OCI-LY7 (cell line): ENCODE data around the gene MAP3K6. TPM values are rescaled to one million over a fixed set of nuclear protein-coding genes. Genes with fewer than 3 reads are reported as not detected.

Source experiments
- BruUV-seq: library from RNA; stranded (reverse); fragments of 400-500 nt; replicated peaks from 2 replicates; lab custom pipeline; 2021; lab: Mats Ljungman, UMichigan
- CTCF ChIA-PET: fragments of 300-600 bp; sonication (Branson Sonifier 250); formaldehyde crosslinking; loops from one replicate; lab custom pipeline; 2022; ENCODE audit warnings: antibody characterized with exemption; ENCODE audit not compliant: unreplicated experiment; lab: Charles Lee
- POLR2A ChIA-PET: fragments of 300-600 bp; sonication (Branson Sonifier 250); formaldehyde crosslinking; loops from one replicate; lab custom pipeline; 2022; ENCODE audit warnings: antibody characterized with exemption; lab: Charles Lee
- DNase-seq: peaks from one replicate; pipeline ENCODE4 v3.0.0-alpha.2; 2015; ENCODE audit warnings: low spot score
- H2AFZ ChIP-seq: fragments of 200-600 bp; sonication (generic), shearing (Covaris generic); 2 replicates; pipeline ENCODE4 v1.6.1; 2014; ENCODE audit warnings: mild to moderate bottlenecking, antibody characterized with exemption, low read length, moderate library complexity
- H3K27ac ChIP-seq: fragments of 200-600 bp; sonication (generic); 2 replicates; pipeline ENCODE4 v1.5.1; 2014; ENCODE audit warnings: mixed run types, low read depth, mild to moderate bottlenecking, moderate library complexity, low read length, inconsistent platforms; ENCODE audit not compliant: poor library complexity, severe bottlenecking
- H3K36me3 ChIP-seq: fragments of 200-600 bp; sonication (generic); 2 replicates; pipeline ENCODE4 v1.6.1; 2014; ENCODE audit warnings: mild to moderate bottlenecking, antibody characterized with exemption, low read length, moderate library complexity, mixed read lengths; ENCODE audit not compliant: insufficient read depth
- H3K4me1 ChIP-seq: fragments of 200-600 bp; sonication (generic); 2 replicates; pipeline ENCODE4 v1.5.1; 2014; ENCODE audit warnings: mild to moderate bottlenecking, low read length; ENCODE audit not compliant: insufficient read depth, poor library complexity, severe bottlenecking
- H3K4me2 ChIP-seq: fragments of 200-600 bp; sonication (generic); 2 replicates; pipeline ENCODE4 v1.6.1; 2014; ENCODE audit warnings: mild to moderate bottlenecking, low read length
- H3K4me3 ChIP-seq: fragments of 200-600 bp; sonication (generic); 2 replicates; pipeline ENCODE4 v1.5.1; 2014; ENCODE audit warnings: mild to moderate bottlenecking, low read depth, low read length; ENCODE audit not compliant: poor library complexity, severe bottlenecking
- H3K79me2 ChIP-seq: fragments of 200-600 bp; sonication (generic); 2 replicates; pipeline ENCODE4 v1.6.1; 2016; ENCODE audit warnings: low read depth, mild to moderate bottlenecking, low read length, moderate library complexity, mixed read lengths; ENCODE audit not compliant: insufficient read depth
- H3K9me2 ChIP-seq: fragments of 200-600 bp; sonication (generic); 2 replicates; pipeline ENCODE4 v1.6.1; 2016; ENCODE audit warnings: mild to moderate bottlenecking, low read length, mixed read lengths; ENCODE audit not compliant: insufficient read depth
- H3K9me3 ChIP-seq: fragments of 200-600 bp; sonication (generic); 2 replicates; pipeline ENCODE4 v1.6.1; 2014; ENCODE audit warnings: mild to moderate bottlenecking, mixed run types, low read length, mixed read lengths
- H4K20me1 ChIP-seq: fragments of 200-600 bp; sonication (generic); 2 replicates; pipeline ENCODE4 v1.6.1; 2014; ENCODE audit warnings: mild to moderate bottlenecking, antibody characterized with exemption, low read length, moderate library complexity, mixed read lengths; ENCODE audit not compliant: insufficient read depth
- EZH2phosphoT487 ChIP-seq: fragments of 200-600 bp; sonication (generic); IDR thresholded peaks from 2 replicates; pipeline ENCODE4 v1.6.1; 2018; ENCODE audit warnings: low read depth, borderline replicate concordance, mild to moderate bottlenecking, mixed run types, antibody characterized with exemption, low read length, moderate library complexity, mixed read lengths
- intact Hi-C: fragments of 100-400 bp; cut with micrococcal nuclease; formaldehyde crosslinking; loops from one replicate; pipeline ENCODE4 v1.10.0; 2022; ENCODE audit not compliant: unreplicated experiment
- total RNA-seq, 2 experiments: library from RNA; depleted of rRNA in 1 of 2; stranded (reverse); fragments of >200 nt in 1 of 2; shearing (Covaris generic) in 1 of 2; gene quantifications; 2 replicates each; pipeline ENCODE4 v1.2.3, GENCODE V29; 2014 to 2022
- TF ChIP-seq, protein P1 (sequence below): fragments of 200-600 bp; sonication (generic); conservative IDR thresholded peaks from 2 replicates; pipeline ENCODE4 v1.5.1; 2014; ENCODE audit warnings: mild to moderate bottlenecking, antibody characterized with exemption, low read length, moderate library complexity, mixed read lengths

MAP3K6 gene
- total RNA-seq, 2 experiments from 2014 or later, result 5.9 to 8.0 TPM

DNA sequence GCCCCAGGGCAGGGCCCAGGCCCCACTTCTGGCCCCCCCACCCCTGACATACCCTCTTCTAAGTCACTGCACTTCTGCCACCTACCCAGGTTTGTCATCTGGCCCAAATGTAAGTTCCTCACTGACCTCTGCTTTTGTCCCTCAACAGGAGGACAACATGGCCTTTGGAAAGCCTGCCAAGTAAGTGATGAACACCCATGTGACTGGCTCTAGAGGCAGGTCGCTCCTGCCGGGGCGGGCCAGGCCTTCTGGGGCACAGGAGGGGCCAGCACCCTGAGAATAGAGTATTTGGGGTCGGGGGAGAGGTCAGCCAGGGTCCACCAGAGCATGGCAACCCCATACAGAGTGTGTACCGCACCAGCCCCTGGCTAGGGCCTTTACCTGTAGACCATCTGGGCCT is 34.8 kb downstream of the MAP3K6 start:
- no peak overlapping the region for H3K4me3 ChIP-seq
- H3K36me3 ChIP-seq, result peaks cover 89% of the 10 kb centered on the region
- ChIA-PET CTCF (interaction anchor here (0.8 to 1.6 kb wide), 2 partner anchors 13 to 61 kb away, joined by 3 to 4 read pairs; no protein-coding TSS in a partner anchor), POLR2A (interaction anchor here (1.4 kb wide), 1 partner anchor 9 kb away, joined by 5 read pairs; no protein-coding TSS in a partner anchor)
- H3K9me3 ChIP-seq, result no peaks in the 10 kb centered on the region
- no TSS peak for BruUV-seq
- H3K4me1 ChIP-seq, result peaks cover 14% of the 10 kb centered on the region
- no peaks in the 10 kb centered on the region for H3K9me2 ChIP-seq
- no peak overlapping the region for H3K27ac ChIP-seq
- no peak for DNase-seq
- peaks cover 33% of the 10 kb centered on the region for H3K79me2 ChIP-seq
- H2AFZ ChIP-seq, result no peak overlapping the region
- TF ChIP-seq EZH2phosphoT487, result no peak
- TF ChIP-seq, protein P1, sequence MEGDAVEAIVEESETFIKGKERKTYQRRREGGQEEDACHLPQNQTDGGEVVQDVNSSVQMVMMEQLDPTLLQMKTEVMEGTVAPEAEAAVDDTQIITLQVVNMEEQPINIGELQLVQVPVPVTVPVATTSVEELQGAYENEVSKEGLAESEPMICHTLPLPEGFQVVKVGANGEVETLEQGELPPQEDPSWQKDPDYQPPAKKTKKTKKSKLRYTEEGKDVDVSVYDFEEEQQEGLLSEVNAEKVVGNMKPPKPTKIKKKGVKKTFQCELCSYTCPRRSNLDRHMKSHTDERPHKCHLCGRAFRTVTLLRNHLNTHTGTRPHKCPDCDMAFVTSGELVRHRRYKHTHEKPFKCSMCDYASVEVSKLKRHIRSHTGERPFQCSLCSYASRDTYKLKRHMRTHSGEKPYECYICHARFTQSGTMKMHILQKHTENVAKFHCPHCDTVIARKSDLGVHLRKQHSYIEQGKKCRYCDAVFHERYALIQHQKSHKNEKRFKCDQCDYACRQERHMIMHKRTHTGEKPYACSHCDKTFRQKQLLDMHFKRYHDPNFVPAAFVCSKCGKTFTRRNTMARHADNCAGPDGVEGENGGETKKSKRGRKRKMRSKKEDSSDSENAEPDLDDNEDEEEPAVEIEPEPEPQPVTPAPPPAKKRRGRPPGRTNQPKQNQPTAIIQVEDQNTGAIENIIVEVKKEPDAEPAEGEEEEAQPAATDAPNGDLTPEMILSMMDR, result no peak
- intact Hi-C loops, result no loop called here
- H3K4me2 ChIP-seq, result no peak overlapping the region
- H4K20me1 ChIP-seq, result 0 out of 2 replicates have a peak, but pooled peaks cover 6% of the 10 kb centered on the region

DNA sequence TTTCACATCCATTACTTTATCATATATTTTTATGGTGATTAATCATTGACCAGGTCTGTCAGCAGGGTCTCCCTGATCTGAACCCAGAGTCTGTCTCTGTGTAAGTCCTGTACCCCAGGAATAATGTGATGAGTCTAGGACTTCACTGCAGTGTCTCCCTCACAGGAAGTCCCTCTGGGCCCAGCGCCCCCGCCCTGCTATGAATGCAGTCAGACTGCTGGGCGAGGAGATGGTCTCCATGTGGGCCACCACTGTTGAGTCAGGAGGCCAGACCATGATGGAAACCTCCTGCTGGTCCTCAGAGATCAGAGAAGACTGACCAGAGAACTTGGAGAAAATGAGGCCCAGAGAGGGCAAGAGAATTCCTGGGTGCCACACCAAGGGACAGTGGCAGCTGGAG is 35.3 kb downstream of the MAP3K6 start:
- Histone ChIP-seq H3K9me2 (no peaks in the 10 kb centered on the region), H3K4me3 (no peak overlapping the region), H3K27ac (no peak overlapping the region), H2AFZ (no peak overlapping the region), H3K79me2 (peaks cover 38% of the 10 kb centered on the region), H4K20me1 (0 out of 2 replicates have a peak, but pooled peaks cover 6% of the 10 kb centered on the region), H3K9me3 (no peaks in the 10 kb centered on the region), H3K36me3 (peaks cover 89% of the 10 kb centered on the region), H3K4me1 (peaks cover 14% of the 10 kb centered on the region), H3K4me2 (no peak overlapping the region)
- ChIA-PET CTCF (no interaction called here), POLR2A (no interaction called here)
- intact Hi-C loops, result no loop called here
- no peak for DNase-seq
- BruUV-seq, result no TSS peak
- TF ChIP-seq, protein P1, result no peak
- TF ChIP-seq EZH2phosphoT487, result no peak

DNA sequence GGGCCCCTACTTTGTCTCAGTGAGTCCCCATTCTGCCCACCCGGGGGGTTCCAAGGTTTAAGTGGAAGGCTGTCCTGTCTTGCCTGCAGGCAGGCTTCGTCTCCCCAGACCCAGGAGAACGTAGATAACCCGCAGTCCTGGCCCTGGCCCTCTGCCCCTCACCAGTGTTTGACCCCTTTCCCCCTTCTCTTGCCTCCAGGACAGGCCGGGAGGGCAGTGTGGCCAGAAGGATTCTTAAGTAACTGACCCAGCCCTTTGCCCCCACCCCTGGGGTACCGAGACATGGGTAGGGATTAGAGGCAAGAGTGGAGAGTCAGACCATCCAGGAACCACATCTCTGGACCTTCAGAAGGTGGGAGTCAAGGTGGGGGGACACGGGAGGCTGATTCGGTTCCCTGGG is 36.0 kb downstream of the MAP3K6 start:
- Histone ChIP-seq H2AFZ (no peak overlapping the region), H3K4me3 (no peak overlapping the region), H3K27ac (no peak overlapping the region), H3K79me2 (peaks cover 44% of the 10 kb centered on the region), H3K4me1 (peaks cover 14% of the 10 kb centered on the region), H3K9me2 (no peaks in the 10 kb centered on the region), H3K4me2 (no peak overlapping the region), H3K9me3 (no peaks in the 10 kb centered on the region), H4K20me1 (0 out of 2 replicates have a peak, but pooled peaks cover 6% of the 10 kb centered on the region), H3K36me3 (peaks cover 89% of the 10 kb centered on the region)
- intact Hi-C loops, result no loop called here
- no peak for DNase-seq
- ChIA-PET CTCF (no interaction called here), POLR2A (interaction anchor here (0.5 kb wide), 1 partner anchor 331 kb away, joined by 5 read pairs; no protein-coding TSS in a partner anchor)
- BruUV-seq, result no TSS peak
- TF ChIP-seq, protein P1, result no peak
- TF ChIP-seq EZH2phosphoT487, result no peak
